H1 (cell line): ENCODE results near the gene ISG15. TPM values are rescaled to one million over a fixed set of nuclear protein-coding genes. Genes with fewer than 3 reads are reported as not detected.

ENCODE experiments used
- CTCF ChIA-PET: fragments of 300-600 bp; sonication (Branson Sonifier 250); formaldehyde crosslinking; loops from one replicate; lab custom pipeline; 2021; ENCODE audit not compliant: partially characterized antibody; lab: Charles Lee
- POLR2A ChIA-PET: fragments of 300-600 bp; sonication (Branson Sonifier 250); formaldehyde crosslinking; loops from one replicate; lab custom pipeline; 2021; ENCODE audit warnings: inconsistent platforms; ENCODE audit not compliant: partially characterized antibody; lab: Charles Lee
- DNase-seq, 2 experiments: peaks; one replicate each; pipeline versions ENCODE4 v3.0.0 to v3.0.0-alpha.2; 2010 to 2022; ENCODE audit warnings: low spot score in 2 of 2, low read depth in 1 of 2, mixed read lengths in 1 of 2
- FAIRE-seq: peaks from 2 replicates; lab custom pipeline; 2011; peaks lifted over from hg19 to GRCh38; lab: Jason Lieb, UNC
- H2AFZ ChIP-seq: 2 replicates; pipeline ENCODE4 v1.8.1; 2012; ENCODE audit warnings: low read length, inconsistent platforms
- H2AK5ac ChIP-seq: 2 replicates; pipeline ENCODE4 v1.6.1; 2013; ENCODE audit warnings: low read depth, low read length
- H2BK120ac ChIP-seq: replicated peaks from 2 replicates; pipeline ENCODE3; 2013; ENCODE audit warnings: low read depth, low read length, inconsistent platforms
- H2BK12ac ChIP-seq: 2 replicates; pipeline ENCODE4 v1.6.1; 2013; ENCODE audit warnings: low read depth, low read length
- H2BK15ac ChIP-seq: 2 replicates; pipeline ENCODE4 v1.6.1; 2013; ENCODE audit warnings: low read length
- H2BK20ac ChIP-seq: 2 replicates; pipeline ENCODE4 v1.6.1; 2013; ENCODE audit warnings: low read length
- H2BK5ac ChIP-seq: 2 replicates; pipeline ENCODE4 v1.6.1; 2013; ENCODE audit warnings: low read depth, low read length
- H3K14ac ChIP-seq: 2 replicates; pipeline ENCODE4 v1.6.1; 2013; ENCODE audit warnings: inconsistent platforms; ENCODE audit not compliant: insufficient read length
- H3K18ac ChIP-seq: 2 replicates; pipeline ENCODE4 v1.6.1; 2013; ENCODE audit warnings: low read length; ENCODE audit errors: extremely low read depth
- H3K23ac ChIP-seq: 2 replicates; pipeline ENCODE4 v1.6.1; 2013; ENCODE audit warnings: inconsistent platforms; ENCODE audit not compliant: insufficient read length
- H3K23me2 ChIP-seq: 2 replicates; pipeline ENCODE4 v1.6.1; 2013; ENCODE audit warnings: low read depth, low read length
- H3K27ac ChIP-seq: 2 replicates; pipeline ENCODE4 v1.6.1; 2011; ENCODE audit warnings: low read depth, low read length, inconsistent platforms
- H3K27me3 ChIP-seq, 4 experiments: replicated peaks in 1 of 4; 1 replicate in 1 of 4; 2 replicates in 3 of 4; pipeline versions ENCODE4 v1.6.1 to v1.8.1; 2011 to 2013; ENCODE audit warnings: low read length in 3 of 4, mild to moderate bottlenecking in 3 of 4, inconsistent platforms in 2 of 4, mixed read lengths in 2 of 4, moderate library complexity in 1 of 4; ENCODE audit not compliant: control insufficient read depth in 3 of 4, insufficient read depth in 3 of 4; ENCODE audit errors: extremely low read depth in 1 of 4
- H3K36me3 ChIP-seq, 4 experiments: 2 replicates each; pipeline versions ENCODE4 v1.6.1 to v1.8.1; 2011 to 2013; ENCODE audit warnings: mild to moderate bottlenecking in 4 of 4, low read length in 3 of 4, moderate library complexity in 2 of 4, control low read depth in 1 of 4, inconsistent platforms in 1 of 4; ENCODE audit not compliant: insufficient read depth in 4 of 4, control insufficient read depth in 2 of 4
- H3K4ac ChIP-seq: replicated peaks from 2 replicates; pipeline ENCODE3; 2013; ENCODE audit warnings: low read length, low read depth, mixed read lengths, inconsistent platforms; ENCODE audit not compliant: insufficient read length
- H3K4me1 ChIP-seq, 4 experiments: replicated peaks in 1 of 4; 1 replicate in 1 of 4; 2 replicates in 3 of 4; pipeline versions ENCODE4 v1.6.1 to v1.8.1; 2011 to 2013; ENCODE audit warnings: low read length in 3 of 4, inconsistent platforms in 2 of 4, mixed read lengths in 1 of 4; ENCODE audit not compliant: insufficient read depth in 4 of 4, control insufficient read depth in 3 of 4
- H3K4me2 ChIP-seq, 2 experiments: 2 replicates each; pipeline versions ENCODE4 v1.6.1 to v1.8.1; 2011 to 2013; ENCODE audit warnings: low read depth in 2 of 2, low read length in 2 of 2, control low read depth in 1 of 2, inconsistent platforms in 1 of 2, mild to moderate bottlenecking in 1 of 2; ENCODE audit not compliant: insufficient read depth in 1 of 2
- H3K4me3 ChIP-seq, 4 experiments: fragments of 200-600, 300-600 bp in 1 of 4; sonication (generic), shearing (Covaris generic), sonication (Bioruptor Twin) in 1 of 4; 2 replicates each; pipeline versions ENCODE4 v1.5.1 to v1.8.1; 2011 to 2016; ENCODE audit warnings: low read length in 4 of 4, low read depth in 3 of 4, control low read depth in 2 of 4, inconsistent platforms in 2 of 4, mild to moderate bottlenecking in 2 of 4, mixed read lengths in 1 of 4, moderate library complexity in 1 of 4; ENCODE audit not compliant: insufficient read depth in 2 of 4; ENCODE audit errors: extremely low read depth in 1 of 4
- H3K56ac ChIP-seq: replicated peaks from 2 replicates; pipeline ENCODE3; 2013; ENCODE audit warnings: low read depth, mild to moderate bottlenecking, mixed read lengths, low read length, inconsistent platforms; ENCODE audit not compliant: insufficient read length
- H3K79me1 ChIP-seq: 2 replicates; pipeline ENCODE4 v1.6.1; 2013; ENCODE audit warnings: low read depth, low read length, control low read depth
- H3K79me2 ChIP-seq, 2 experiments: 2 replicates each; pipeline versions ENCODE4 v1.6.1 to v1.8.1; 2012 to 2013; ENCODE audit warnings: low read length in 2 of 2, mild to moderate bottlenecking in 2 of 2, inconsistent platforms in 1 of 2; ENCODE audit not compliant: insufficient read depth in 2 of 2, control insufficient read depth in 1 of 2
- H3K9ac ChIP-seq, 4 experiments: replicated peaks in 1 of 4; 1 replicate in 1 of 4; 2 replicates in 3 of 4; pipeline versions ENCODE4 v1.6.1 to v1.8.1; 2011 to 2013; ENCODE audit warnings: low read depth in 3 of 4, low read length in 3 of 4, control low read depth in 2 of 4, mild to moderate bottlenecking in 2 of 4, moderate library complexity in 2 of 4, inconsistent platforms in 1 of 4; ENCODE audit errors: extremely low read depth in 1 of 4
- H3K9me3 ChIP-seq, 2 experiments: 2 replicates each; pipeline versions ENCODE4 v1.6.1 to v1.8.1; 2012 to 2013; ENCODE audit warnings: mild to moderate bottlenecking in 2 of 2, moderate library complexity in 2 of 2, control low read depth in 1 of 2, inconsistent platforms in 1 of 2, low read depth in 1 of 2, low read length in 1 of 2, mixed read lengths in 1 of 2; ENCODE audit not compliant: insufficient read depth in 2 of 2
- H4K20me1 ChIP-seq, 2 experiments: replicated peaks in 1 of 2; 2 replicates each; pipeline versions ENCODE3 to v1.8.1; 2011 to 2013; ENCODE audit warnings: inconsistent platforms in 2 of 2, low read length in 2 of 2, mild to moderate bottlenecking in 1 of 2; ENCODE audit not compliant: insufficient read depth in 2 of 2, control insufficient read depth in 1 of 2
- H4K5ac ChIP-seq: 2 replicates; pipeline ENCODE4 v1.6.1; 2013; ENCODE audit warnings: low read length, low read depth, mixed read lengths, inconsistent platforms; ENCODE audit not compliant: insufficient read length
- H4K8ac ChIP-seq: 2 replicates; pipeline ENCODE4 v1.8.0; 2013; ENCODE audit warnings: mild to moderate bottlenecking, moderate library complexity, low read length, inconsistent platforms; ENCODE audit not compliant: insufficient read depth; ENCODE audit errors: extremely low read depth
- H4K91ac ChIP-seq: replicated peaks from 2 replicates; pipeline ENCODE3; 2013; ENCODE audit warnings: low read length, mixed read lengths, inconsistent platforms; ENCODE audit not compliant: insufficient read length
- BRCA1 ChIP-seq: IDR thresholded peaks from 2 replicates; pipeline ENCODE4 v1.6.1; 2012; ENCODE audit warnings: low read depth, low read length, improper control_type of control experiment
- CREB1 ChIP-seq: IDR thresholded peaks from 2 replicates; pipeline ENCODE4 v1.6.1; 2012; ENCODE audit warnings: inconsistent platforms
- CTBP2 ChIP-seq: IDR thresholded peaks from 2 replicates; pipeline ENCODE4 v1.7.0; 2011; ENCODE audit warnings: borderline replicate concordance, mild to moderate bottlenecking, moderate library complexity, mixed read lengths, low read length; ENCODE audit not compliant: insufficient read depth, insufficient read length
- JUN ChIP-seq: IDR thresholded peaks from 2 replicates; pipeline ENCODE4 v1.6.1; 2011; ENCODE audit warnings: low read depth, mild to moderate bottlenecking, improper control_type of control experiment, low read length
- JUND ChIP-seq: IDR thresholded peaks from 2 replicates; pipeline ENCODE4 v1.6.1; 2011; ENCODE audit warnings: mild to moderate bottlenecking, improper control_type of control experiment, low read length
- KDM5A ChIP-seq: fragments of 200-600 bp; IDR thresholded peaks from 2 replicates; pipeline ENCODE4 v1.7.1; 2012; ENCODE audit warnings: mild to moderate bottlenecking, low read length, inconsistent platforms, mixed read lengths
- RBBP5 ChIP-seq: IDR thresholded peaks from 2 replicates; pipeline ENCODE4 v1.7.1; 2012; ENCODE audit warnings: low read depth, mild to moderate bottlenecking, inconsistent platforms, low read length, moderate library complexity, borderline replicate concordance
- SIRT6 ChIP-seq: IDR thresholded peaks from one replicate; pipeline ENCODE4 v1.7.1; 2012; ENCODE audit warnings: low read length, inconsistent platforms
- SP4 ChIP-seq: IDR thresholded peaks from 2 replicates; pipeline ENCODE4 v1.6.1; 2012; ENCODE audit warnings: low read length, inconsistent platforms
- TEAD4 ChIP-seq: IDR thresholded peaks from 2 replicates; pipeline ENCODE4 v1.6.1; 2012; ENCODE audit warnings: low read depth, low read length, inconsistent platforms, mixed read lengths
- WGBS, 2 experiments: shearing (Covaris generic) in 1 of 2; methylation state at CpG; one replicate each; pipeline versions ENCODE4 v1.1.6 to v1.1.7; 2013 to 2015; ENCODE audit warnings: low lambda C conversion rate in 2 of 2, mixed read lengths in 2 of 2, inconsistent platforms in 1 of 2, low coverage in 1 of 2, missing lambda C conversion rate in 1 of 2; ENCODE audit not compliant: insufficient replicate concordance in 2 of 2, insufficient coverage in 1 of 2, insufficient read length in 1 of 2; ENCODE audit errors: extremely low coverage in 1 of 2, missing lambda C conversion rate in 1 of 2; 5-methylcytosine and 5-hydroxymethylcytosine counted together
- polyA plus RNA-seq, 7 experiments: library from polyadenylated mRNA; depleted of rRNA in 3 of 7; stranded (reverse) in 5 of 7; unstranded in 2 of 7; fragments of >200 nt in 5 of 7; fragments of 200-250 nt in 2 of 7; gene quantifications; 1 replicate in 5 of 7; 2 replicates in 1 of 7; 4 replicates in 1 of 7; pipeline versions ENCODE4 v1.2.1 to v1.2.3, GENCODE V29; 2011 to 2013; ENCODE audit warnings: missing spikeins in 2 of 7, mixed read lengths in 2 of 7
- total RNA-seq: library from RNA; stranded (reverse); fragmentation: NEBNext Ultra II Directional; extraction: Animal tissue kit (Norgen Biotek cat#: 25700); gene quantifications from 2 replicates; pipeline ENCODE4 v1.2.1, GENCODE V29; 2021
- TF ChIP-seq, protein P1 (sequence below): IDR thresholded peaks from 2 replicates; pipeline ENCODE4 v1.6.1; 2012; ENCODE audit warnings: inconsistent platforms
- TF ChIP-seq, protein P2 (sequence below): IDR thresholded peaks from 2 replicates; pipeline ENCODE4 v1.6.1; 2012; ENCODE audit warnings: inconsistent platforms

ISG15 gene
- total and polyA plus RNA-seq, 2 of the 8 experiments (the other 6 are each of a cell fraction or from before 2014, with no cell fraction given) = 29.3 to 121 TPM

DNA sequence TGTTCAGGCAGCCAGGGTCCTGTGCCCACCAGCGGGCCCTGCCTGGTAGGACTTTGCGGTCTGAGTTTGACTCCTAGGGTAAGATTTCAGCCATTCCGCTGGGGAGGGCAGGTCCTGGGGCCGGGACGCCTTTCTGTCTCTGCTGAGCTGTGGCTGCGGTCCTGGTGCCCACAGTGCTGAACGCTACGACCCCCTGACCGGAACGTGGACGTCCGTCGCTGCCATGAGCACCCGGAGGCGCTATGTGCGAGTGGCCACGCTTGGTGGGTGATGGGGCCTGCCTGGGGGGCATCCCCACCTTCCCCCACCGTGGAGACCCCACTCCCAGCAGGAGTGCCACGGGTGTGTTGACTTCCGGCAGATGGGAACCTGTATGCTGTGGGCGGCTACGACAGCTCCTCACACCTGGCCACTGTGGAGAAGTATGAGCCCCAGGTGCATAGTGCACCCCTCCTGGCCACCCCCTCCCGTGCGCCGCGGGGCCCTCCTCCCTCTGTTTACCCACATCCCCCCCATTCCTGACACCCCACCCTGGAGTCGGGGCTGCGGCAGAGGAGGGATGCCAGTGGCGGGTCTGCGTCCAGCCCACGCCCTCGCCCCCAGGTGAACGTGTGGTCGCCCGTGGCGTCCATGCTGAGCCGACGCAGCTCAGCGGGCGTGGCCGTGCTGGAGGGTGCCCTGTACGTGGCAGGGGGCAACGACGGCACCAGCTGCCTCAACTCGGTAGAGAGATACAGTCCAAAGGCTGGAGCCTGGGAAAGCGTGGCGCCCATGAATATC lies 49.4 kb upstream of the ISG15 start:
- Histone ChIP-seq H3K9ac (no peak overlapping the region), H2BK20ac (no peak overlapping the region), H3K14ac (no peak overlapping the region), H3K23ac (no peak overlapping the region), H2BK12ac (no peak overlapping the region), H3K18ac (no peak overlapping the region), H3K9me3 (no peaks in the 10 kb centered on the region; a peak in 1 of 4 replicates), H2BK5ac (no peak overlapping the region), H3K27ac (no peak overlapping the region), H3K4ac (no peak overlapping the region), H3K4me2 (no peak overlapping the region), H4K20me1 (peaks cover 0 to 29% of the 10 kb centered on the region in 2 experiments), H2BK15ac (no peak overlapping the region), H2AFZ (no peak overlapping the region), H3K27me3 (peaks cover 14 to 56% (median 46%) of the 10 kb centered on the region in 4 experiments), H3K4me3 (no peak overlapping the region), H4K5ac (no peak overlapping the region), H2AK5ac (no peak overlapping the region), H4K91ac (no peak overlapping the region), H3K4me1 (peaks cover 0 to 9% (median 7%) of the 10 kb centered on the region in 4 experiments; a peak in 5 of 7 replicates), H4K8ac (no peak overlapping the region; the same call in 1 of the 2 replicates), H3K36me3 (peaks cover 0 to 19% (median 10%) of the 10 kb centered on the region in 4 experiments; a peak in 7 of 8 replicates), H3K23me2 (peaks cover 15% of the 10 kb centered on the region; the same call in 1 of the 2 replicates), H3K79me2 (peaks cover 0 to under 1% of the 10 kb centered on the region in 2 experiments; a peak in 1 of 4 replicates), H2BK120ac (no peak overlapping the region), H3K79me1 (no peaks in the 10 kb centered on the region), H3K56ac (no peak overlapping the region)
- DNase-seq (no peak), FAIRE-seq (no peak)
- 91% methylated on average over 36 of the region's 47 CpGs; no CpG with 5 or more reads in 1 of the 2 experiments for WGBS, 2 experiments
- POLR2A ChIA-PET = no interaction called here
- CTCF ChIA-PET = interaction anchor here (0.6 to 2.8 kb wide), 4 partner anchors 12 to 32 kb away, joined by 3 to 9 read pairs (median 3); no protein-coding TSS in a partner anchor
- TF ChIP-seq SP4 (no peak), BRCA1 (no peak), TEAD4 (no peak), KDM5A (no peak), JUN (no peak), CTBP2 (no peak), JUND (no peak), CREB1 (no peak), SIRT6 (no peak), RBBP5 (no peak)
- TF ChIP-seq, protein P1, sequence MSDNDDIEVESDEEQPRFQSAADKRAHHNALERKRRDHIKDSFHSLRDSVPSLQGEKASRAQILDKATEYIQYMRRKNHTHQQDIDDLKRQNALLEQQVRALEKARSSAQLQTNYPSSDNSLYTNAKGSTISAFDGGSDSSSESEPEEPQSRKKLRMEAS = no peak
- TF ChIP-seq, protein P2, sequence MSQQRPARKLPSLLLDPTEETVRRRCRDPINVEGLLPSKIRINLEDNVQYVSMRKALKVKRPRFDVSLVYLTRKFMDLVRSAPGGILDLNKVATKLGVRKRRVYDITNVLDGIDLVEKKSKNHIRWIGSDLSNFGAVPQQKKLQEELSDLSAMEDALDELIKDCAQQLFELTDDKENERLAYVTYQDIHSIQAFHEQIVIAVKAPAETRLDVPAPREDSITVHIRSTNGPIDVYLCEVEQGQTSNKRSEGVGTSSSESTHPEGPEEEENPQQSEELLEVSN = no peak
